Measurements from ENCODE around the gene CKB.

DNA sequence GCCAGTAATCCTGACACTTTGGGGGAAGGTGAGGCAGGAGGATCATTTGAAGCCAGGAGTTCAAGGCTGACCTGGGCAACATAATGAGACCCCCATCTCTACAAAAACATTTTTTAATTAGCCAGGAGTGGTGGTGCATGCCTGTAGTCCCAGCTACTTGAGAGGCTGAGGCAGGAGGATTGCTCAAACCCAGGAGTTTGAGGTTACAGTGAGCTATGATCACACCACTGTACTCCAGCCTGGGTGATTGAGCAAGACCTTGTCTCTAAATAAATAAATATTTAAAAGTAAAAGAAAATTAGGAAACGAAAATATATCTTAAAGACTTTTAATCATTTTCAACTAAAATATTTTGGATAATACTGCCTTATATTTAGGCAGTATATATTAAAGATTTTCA lies 25.9 kb downstream of the CKB start:
- TF ChIP-seq, protein P1, sequence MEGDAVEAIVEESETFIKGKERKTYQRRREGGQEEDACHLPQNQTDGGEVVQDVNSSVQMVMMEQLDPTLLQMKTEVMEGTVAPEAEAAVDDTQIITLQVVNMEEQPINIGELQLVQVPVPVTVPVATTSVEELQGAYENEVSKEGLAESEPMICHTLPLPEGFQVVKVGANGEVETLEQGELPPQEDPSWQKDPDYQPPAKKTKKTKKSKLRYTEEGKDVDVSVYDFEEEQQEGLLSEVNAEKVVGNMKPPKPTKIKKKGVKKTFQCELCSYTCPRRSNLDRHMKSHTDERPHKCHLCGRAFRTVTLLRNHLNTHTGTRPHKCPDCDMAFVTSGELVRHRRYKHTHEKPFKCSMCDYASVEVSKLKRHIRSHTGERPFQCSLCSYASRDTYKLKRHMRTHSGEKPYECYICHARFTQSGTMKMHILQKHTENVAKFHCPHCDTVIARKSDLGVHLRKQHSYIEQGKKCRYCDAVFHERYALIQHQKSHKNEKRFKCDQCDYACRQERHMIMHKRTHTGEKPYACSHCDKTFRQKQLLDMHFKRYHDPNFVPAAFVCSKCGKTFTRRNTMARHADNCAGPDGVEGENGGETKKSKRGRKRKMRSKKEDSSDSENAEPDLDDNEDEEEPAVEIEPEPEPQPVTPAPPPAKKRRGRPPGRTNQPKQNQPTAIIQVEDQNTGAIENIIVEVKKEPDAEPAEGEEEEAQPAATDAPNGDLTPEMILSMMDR (IDR thresholded peaks at IDR 0.05 in 8 of 11, conservative IDR thresholded peaks at IDR 0.05 in 3 of 11): no peak
- no peak for TF ChIP-seq POLR2AphosphoS5 (IDR thresholded peaks at IDR 0.05)
- no peak for TF ChIP-seq POLR2A (IDR thresholded peaks at IDR 0.05)
